ENCODE data around the gene YJU2.
A peak's percentile ranks its signal among the peaks of the same experiment; 100 is the strongest.

Gene YJU2

GRCh38 chr19:4279267-4279529 lies 32.3 kb downstream of the YJU2 start:
- Histone ChIP-seq H3K4me3 (ENCODE audit: low read length, poor library complexity, severe bottlenecking) (peak overlapping the region; percentile 66), H3K36me3 (ENCODE audit: insufficient read depth, low read length) (no peaks in the 10 kb centered on the region), H4K20me1 (ENCODE audit: insufficient read depth, low read length, poor library complexity, severe bottlenecking) (no peaks in the 10 kb centered on the region), H3K9ac (ENCODE audit: low read depth, low read length, poor library complexity, severe bottlenecking) (peak overlapping the region; percentile 52), H3K4me1 (ENCODE audit: insufficient read depth, low read length, poor library complexity, severe bottlenecking) (peaks cover 6% of the 10 kb centered on the region), H3K4me2 (ENCODE audit: low read depth, low read length, poor library complexity, severe bottlenecking) (peak overlapping the region; percentile 81), H3K27me3 (ENCODE audit: insufficient read depth, low read length, poor library complexity, severe bottlenecking) (no peaks in the 10 kb centered on the region), H3K9me3 (ENCODE audit: insufficient read depth, low read depth, low read length) (no peaks in the 10 kb centered on the region), H3K79me2 (ENCODE audit: insufficient read depth, low read length) (no peaks in the 10 kb centered on the region), H3F3A (ENCODE audit: low read depth) (no peaks in the 10 kb centered on the region), H2AFZ (ENCODE audit: low read length) (peak overlapping the region; percentile 17; the same call in 1 of the 2 replicates), H3K9me2 (replicated peaks; ENCODE audit: low read depth, low read length) (no peaks in the 10 kb centered on the region)
- TF ChIP-seq EZH2phosphoT487 (IDR thresholded peaks at IDR 0.05; ENCODE audit: borderline replicate concordance) (no peak), CTCF (conservative IDR thresholded peaks at IDR 0.05; ENCODE audit: low read length) (no peak)

- no peaks in the 10 kb centered on the region for H3K9me3 ChIP-seq (ENCODE audit: insufficient read depth, low read depth, low read length)
- peak overlapping the region; percentile 66 for H3K4me3 ChIP-seq (ENCODE audit: low read length, poor library complexity, severe bottlenecking)
- no peak for TF ChIP-seq CTCF (conservative IDR thresholded peaks at IDR 0.05; ENCODE audit: low read length)
- no peak for TF ChIP-seq EZH2phosphoT487 (IDR thresholded peaks at IDR 0.05; ENCODE audit: borderline replicate concordance)
- H3K4me2 ChIP-seq (ENCODE audit: low read depth, low read length, poor library complexity, severe bottlenecking), result peak overlapping the region; percentile 81
- no peaks in the 10 kb centered on the region for H3K9me2 ChIP-seq (replicated peaks; ENCODE audit: low read depth, low read length)
- no peaks in the 10 kb centered on the region for H3F3A ChIP-seq (ENCODE audit: low read depth)
- H4K20me1 ChIP-seq (ENCODE audit: insufficient read depth, low read length, poor library complexity, severe bottlenecking), result no peaks in the 10 kb centered on the region
- no peaks in the 10 kb centered on the region for H3K36me3 ChIP-seq (ENCODE audit: insufficient read depth, low read length)
- H3K4me1 ChIP-seq (ENCODE audit: insufficient read depth, low read length, poor library complexity, severe bottlenecking), result peaks cover 6% of the 10 kb centered on the region
- no peak overlapping the region for H2AFZ ChIP-seq (ENCODE audit: low read length)
- no peak overlapping the region for H3K9ac ChIP-seq (ENCODE audit: low read depth, low read length, poor library complexity, severe bottlenecking)
- H3K79me2 ChIP-seq (ENCODE audit: insufficient read depth, low read length), result no peaks in the 10 kb centered on the region
- H3K27me3 ChIP-seq (ENCODE audit: insufficient read depth, low read length, poor library complexity, severe bottlenecking), result no peaks in the 10 kb centered on the region
Observed at GRCh38 chr19:4279530-4280422, 32.9 kb downstream of the YJU2 start.

- Histone ChIP-seq H3K4me3 (ENCODE audit: low read length, poor library complexity, severe bottlenecking) (no peak overlapping the region), H3F3A (ENCODE audit: low read depth) (no peaks in the 10 kb centered on the region), H3K79me2 (ENCODE audit: insufficient read depth, low read length) (no peaks in the 10 kb centered on the region), H2AFZ (ENCODE audit: low read length) (no peak overlapping the region), H3K4me1 (ENCODE audit: insufficient read depth, low read length, poor library complexity, severe bottlenecking) (no peaks in the 10 kb centered on the region), H3K9me3 (ENCODE audit: insufficient read depth, low read depth, low read length) (no peaks in the 10 kb centered on the region), H3K9me2 (replicated peaks; ENCODE audit: low read depth, low read length) (no peaks in the 10 kb centered on the region), H3K27me3 (ENCODE audit: insufficient read depth, low read length, poor library complexity, severe bottlenecking) (no peaks in the 10 kb centered on the region), H4K20me1 (ENCODE audit: insufficient read depth, low read length, poor library complexity, severe bottlenecking) (no peaks in the 10 kb centered on the region), H3K36me3 (ENCODE audit: insufficient read depth, low read length) (no peaks in the 10 kb centered on the region), H3K4me2 (ENCODE audit: low read depth, low read length, poor library complexity, severe bottlenecking) (no peak overlapping the region), H3K9ac (ENCODE audit: low read depth, low read length, poor library complexity, severe bottlenecking) (no peak overlapping the region)
- TF ChIP-seq CTCF (conservative IDR thresholded peaks at IDR 0.05; ENCODE audit: low read length) (no peak), EZH2phosphoT487 (IDR thresholded peaks at IDR 0.05; ENCODE audit: borderline replicate concordance) (no peak)
Observed at GRCh38 chr19:4284176-4284958, 37.5 kb downstream of the YJU2 start.
